ENCODE results near the gene RSKR.
"Not testable (repeated sequence)": the region's sequence is repeated elsewhere in the genome, so short reads cannot be mapped to it uniquely, and the experiment has no call there.

The RSKR gene

GRCh38 chr17:28576758-28577465 lies 37.1 kb downstream of the RSKR start, which contains the start of gene ALDOC:
Gene ALDOC (minus strand): TSS chr17:28576895. CDS start chr17:28575532, 1,363 bp downstream.
- peak; percentile 98 for DNase-seq

GRCh38 chr17:28576016-28576415 lies 38.0 kb downstream of the RSKR start:
- not testable (repeated sequence) for DNase-seq

- DNase-seq = no peak
Measured at GRCh38 chr17:28575126-28575795, 38.7 kb downstream of the RSKR start.

GRCh38 chr17:28574526-28574925 lies 39.5 kb downstream of the RSKR start:
- no peak for DNase-seq

- no peak for DNase-seq
Measured at GRCh38 chr17:28573966-28574480, 40.0 kb downstream of the RSKR start.

GRCh38 chr17:28573521-28573920 lies 40.5 kb downstream of the RSKR start:
- no peak for DNase-seq

- no peak for DNase-seq
Measured at GRCh38 chr17:28573040-28573380, 41.0 kb downstream of the RSKR start.

- no peak for DNase-seq
Measured at GRCh38 chr17:28572259-28573039, 41.5 kb downstream of the RSKR start.

GRCh38 chr17:28571361-28572122 lies 42.4 kb downstream of the RSKR start, which contains the start of gene PIGS:
Gene PIGS (minus strand): TSS chr17:28571524. CDS start chr17:28571496, 28 bp downstream.
- peak; percentile 94 for DNase-seq

GRCh38 chr17:28570716-28571360 lies 43.1 kb downstream of the RSKR start:
- DNase-seq = peak; percentile 79

GRCh38 chr17:28569446-28569845 lies 44.5 kb downstream of the RSKR start:
- DNase-seq = no peak

GRCh38 chr17:28567604-28568003 lies 46.4 kb downstream of the RSKR start:
- no peak for DNase-seq

GRCh38 chr17:28563475-28563874 lies 50.5 kb downstream of the RSKR start:
- no peak for DNase-seq
